ENCODE measurements around the gene TLR5.

TLR5 gene

GRCh38 chr1:223150443-223150842, 7.4 kb upstream of the TLR5 start:
- no peak overlapping the region for H3K4me3 ChIP-seq (ENCODE audit: low read length)
- TF ChIP-seq CTCF (conservative IDR thresholded peaks at IDR 0.05; ENCODE audit: low read depth, low read length), result no peak
- DNase-seq (ENCODE audit: low read depth), result no peak

- no peak overlapping the region for H3K4me3 ChIP-seq (ENCODE audit: low read length)
- no peak for TF ChIP-seq CTCF (conservative IDR thresholded peaks at IDR 0.05; ENCODE audit: low read depth, low read length)
- DNase-seq (ENCODE audit: low read depth), result no peak
Measured at GRCh38 chr1:223147873-223148272, 4.8 kb upstream of the TLR5 start.

GRCh38 chr1:223147409-223147808, 4.4 kb upstream of the TLR5 start:
- no peak for TF ChIP-seq CTCF (conservative IDR thresholded peaks at IDR 0.05; ENCODE audit: low read depth, low read length)
- DNase-seq (ENCODE audit: low read depth), result no peak
- H3K4me3 ChIP-seq (ENCODE audit: low read length), result no peak overlapping the region

GRCh38 chr1:223146745-223147144, 3.7 kb upstream of the TLR5 start:
- TF ChIP-seq CTCF (conservative IDR thresholded peaks at IDR 0.05; ENCODE audit: low read depth, low read length), result no peak
- no peak for DNase-seq (ENCODE audit: low read depth)
- no peak overlapping the region for H3K4me3 ChIP-seq (ENCODE audit: low read length)

GRCh38 chr1:223144914-223145313, 1.9 kb upstream of the TLR5 start:
- no peak for TF ChIP-seq CTCF (conservative IDR thresholded peaks at IDR 0.05; ENCODE audit: low read depth, low read length)
- no peak for DNase-seq (ENCODE audit: low read depth)
- no peak overlapping the region for H3K4me3 ChIP-seq (ENCODE audit: low read length)

- TF ChIP-seq CTCF (conservative IDR thresholded peaks at IDR 0.05; ENCODE audit: low read depth, low read length), result no peak
- no peak for DNase-seq (ENCODE audit: low read depth)
- H3K4me3 ChIP-seq (ENCODE audit: low read length), result no peak overlapping the region
Measured at GRCh38 chr1:223144431-223144830, 1.4 kb upstream of the TLR5 start.

- no peak for DNase-seq (ENCODE audit: low read depth)
- no peak for TF ChIP-seq CTCF (conservative IDR thresholded peaks at IDR 0.05; ENCODE audit: low read depth, low read length)
- peak overlapping the region; percentile 43 for H3K4me3 ChIP-seq (ENCODE audit: low read length)
Measured at GRCh38 chr1:223143537-223144248, 645 bp upstream of the TLR5 start.

Measured in retinal pigment epithelial cell (primary cell).